GM12873 (cell line): ENCODE data around the gene THAP8.

Source experiments
- TF ChIP-seq, protein P1 (sequence below): IDR thresholded peaks from 2 replicates; pipeline ENCODE4 v1.5.1; 2012; ENCODE audit warnings: low read depth, mild to moderate bottlenecking, moderate library complexity, low read length, control low read depth; ENCODE audit not compliant: insufficient read depth; ENCODE audit errors: missing control alignments

Gene THAP8

DNA sequence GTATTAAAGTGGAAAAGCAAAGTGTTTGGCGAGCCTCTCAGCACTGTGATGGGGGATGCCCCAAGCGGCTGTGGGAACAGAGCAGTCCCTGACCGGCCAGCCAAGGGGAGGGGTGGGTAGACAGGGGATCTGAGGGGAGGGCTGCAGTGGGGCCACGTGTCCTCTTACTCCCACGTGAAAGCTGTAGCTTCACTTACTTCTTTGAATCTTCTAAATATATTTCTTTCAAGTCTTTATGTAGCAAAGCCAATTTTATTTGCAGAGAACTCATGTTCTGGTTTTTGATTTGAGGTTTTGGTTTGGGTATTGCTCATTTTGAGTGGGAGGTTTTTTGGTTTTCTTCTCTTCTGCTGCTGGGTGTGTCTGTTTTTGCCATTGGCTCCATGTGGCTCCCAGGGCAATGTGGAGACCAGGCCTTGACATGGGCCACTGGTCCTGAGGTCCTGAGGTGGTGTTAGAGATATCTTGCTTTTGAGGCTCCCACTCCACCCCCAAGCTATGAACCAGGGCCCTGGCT is 39.1 kb upstream of the THAP8 start:
- TF ChIP-seq, protein P1, sequence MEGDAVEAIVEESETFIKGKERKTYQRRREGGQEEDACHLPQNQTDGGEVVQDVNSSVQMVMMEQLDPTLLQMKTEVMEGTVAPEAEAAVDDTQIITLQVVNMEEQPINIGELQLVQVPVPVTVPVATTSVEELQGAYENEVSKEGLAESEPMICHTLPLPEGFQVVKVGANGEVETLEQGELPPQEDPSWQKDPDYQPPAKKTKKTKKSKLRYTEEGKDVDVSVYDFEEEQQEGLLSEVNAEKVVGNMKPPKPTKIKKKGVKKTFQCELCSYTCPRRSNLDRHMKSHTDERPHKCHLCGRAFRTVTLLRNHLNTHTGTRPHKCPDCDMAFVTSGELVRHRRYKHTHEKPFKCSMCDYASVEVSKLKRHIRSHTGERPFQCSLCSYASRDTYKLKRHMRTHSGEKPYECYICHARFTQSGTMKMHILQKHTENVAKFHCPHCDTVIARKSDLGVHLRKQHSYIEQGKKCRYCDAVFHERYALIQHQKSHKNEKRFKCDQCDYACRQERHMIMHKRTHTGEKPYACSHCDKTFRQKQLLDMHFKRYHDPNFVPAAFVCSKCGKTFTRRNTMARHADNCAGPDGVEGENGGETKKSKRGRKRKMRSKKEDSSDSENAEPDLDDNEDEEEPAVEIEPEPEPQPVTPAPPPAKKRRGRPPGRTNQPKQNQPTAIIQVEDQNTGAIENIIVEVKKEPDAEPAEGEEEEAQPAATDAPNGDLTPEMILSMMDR, result no peak

DNA sequence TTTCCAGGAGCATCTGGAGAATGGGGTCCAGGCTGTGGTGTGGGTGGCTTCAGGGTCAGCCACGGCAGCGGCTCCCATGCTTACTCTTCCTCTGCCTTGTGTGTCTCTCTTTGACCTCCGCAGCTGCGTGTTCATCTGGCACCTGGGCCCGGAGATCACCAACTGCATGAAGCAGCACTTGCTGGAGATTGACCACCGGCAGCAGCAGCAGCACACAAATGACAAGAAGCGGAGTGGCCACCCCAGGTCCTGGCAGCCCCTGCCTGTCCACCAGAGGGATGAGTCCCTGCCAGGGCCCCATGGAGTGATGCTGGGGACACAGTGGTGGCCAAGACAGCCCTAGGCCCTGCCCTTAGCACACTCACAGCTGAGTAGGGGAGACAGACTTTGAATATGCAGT is 38.5 kb upstream of the THAP8 start:
- TF ChIP-seq, protein P1, result no peak

DNA sequence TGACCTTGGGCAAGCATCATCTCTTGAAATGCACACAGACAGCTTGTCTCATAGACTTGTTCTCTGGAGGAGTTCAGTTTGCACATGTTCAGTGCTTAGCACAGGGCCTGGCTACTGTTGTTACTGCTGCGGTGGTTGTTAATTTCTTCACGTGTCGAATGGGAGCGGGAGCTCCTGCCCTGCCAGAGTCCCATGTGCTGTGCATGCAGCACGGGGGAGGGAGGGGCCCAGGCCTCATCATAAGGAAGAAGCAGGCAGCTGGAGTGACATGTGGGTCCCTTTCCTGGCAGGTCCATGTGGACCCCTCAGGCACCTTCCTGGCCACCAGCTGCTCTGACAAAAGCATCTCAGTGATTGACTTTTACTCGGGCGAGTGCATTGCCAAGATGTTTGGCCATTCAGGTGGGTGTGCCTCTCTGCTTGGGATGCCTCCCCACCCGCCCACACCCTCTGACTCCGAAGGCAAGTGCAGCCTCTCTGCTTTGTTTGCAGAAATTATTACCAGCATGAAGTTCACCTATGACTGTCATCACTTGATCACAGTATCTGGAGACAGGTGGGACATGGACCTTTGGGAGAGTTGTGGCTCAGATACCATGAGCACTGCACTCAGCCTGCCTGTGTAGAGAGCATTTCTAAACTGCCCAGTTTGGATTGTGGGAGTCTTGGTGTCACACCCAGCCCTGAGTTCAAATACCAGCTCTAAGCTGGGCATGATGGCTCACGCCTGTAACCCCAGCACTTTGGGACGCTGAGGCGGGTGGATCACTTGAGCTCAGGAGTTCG is 37.0 kb upstream of the THAP8 start:
- TF ChIP-seq, protein P1, result no peak

DNA sequence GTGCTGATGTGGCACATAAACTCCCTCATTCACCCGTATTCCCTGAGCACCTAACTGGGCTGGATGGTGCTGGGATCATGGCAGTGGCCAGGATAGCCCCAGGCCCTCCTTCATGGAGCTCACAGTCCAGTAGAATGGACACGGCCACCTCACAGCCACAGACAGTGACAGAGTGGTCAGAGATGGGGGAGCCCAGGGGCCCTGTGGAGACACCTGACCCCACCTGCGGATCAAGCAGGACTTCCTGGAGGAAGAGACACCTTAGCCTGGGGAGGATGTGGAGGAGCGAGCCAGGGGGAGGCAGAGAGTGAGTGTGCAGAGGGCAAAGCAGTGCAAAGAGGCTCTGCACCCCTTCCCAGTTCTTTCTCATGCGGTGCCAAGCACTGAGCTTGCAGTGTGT is 35.8 kb upstream of the THAP8 start:
- TF ChIP-seq, protein P1, result no peak

DNA sequence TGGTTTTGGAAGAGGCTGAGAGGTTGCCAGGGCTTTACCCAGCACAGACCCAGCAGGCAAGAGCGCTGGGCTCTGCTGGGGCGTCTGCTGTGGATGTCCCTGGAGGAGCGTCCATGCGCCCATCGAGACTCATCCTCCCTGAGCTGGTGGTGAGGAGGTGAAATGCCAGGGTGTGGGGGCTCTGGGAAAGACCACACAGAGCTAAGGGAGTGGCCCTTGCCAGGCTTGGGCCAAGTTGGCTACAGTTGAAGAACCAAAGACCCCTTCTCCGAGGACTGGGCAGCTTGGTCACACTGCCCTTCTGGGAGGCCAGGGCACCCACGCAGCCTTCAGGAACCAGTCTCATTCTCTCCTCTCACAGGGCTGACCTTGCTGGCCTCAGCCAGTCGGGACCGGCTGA is 32.2 kb upstream of the THAP8 start:
- TF ChIP-seq, protein P1, result no peak

DNA sequence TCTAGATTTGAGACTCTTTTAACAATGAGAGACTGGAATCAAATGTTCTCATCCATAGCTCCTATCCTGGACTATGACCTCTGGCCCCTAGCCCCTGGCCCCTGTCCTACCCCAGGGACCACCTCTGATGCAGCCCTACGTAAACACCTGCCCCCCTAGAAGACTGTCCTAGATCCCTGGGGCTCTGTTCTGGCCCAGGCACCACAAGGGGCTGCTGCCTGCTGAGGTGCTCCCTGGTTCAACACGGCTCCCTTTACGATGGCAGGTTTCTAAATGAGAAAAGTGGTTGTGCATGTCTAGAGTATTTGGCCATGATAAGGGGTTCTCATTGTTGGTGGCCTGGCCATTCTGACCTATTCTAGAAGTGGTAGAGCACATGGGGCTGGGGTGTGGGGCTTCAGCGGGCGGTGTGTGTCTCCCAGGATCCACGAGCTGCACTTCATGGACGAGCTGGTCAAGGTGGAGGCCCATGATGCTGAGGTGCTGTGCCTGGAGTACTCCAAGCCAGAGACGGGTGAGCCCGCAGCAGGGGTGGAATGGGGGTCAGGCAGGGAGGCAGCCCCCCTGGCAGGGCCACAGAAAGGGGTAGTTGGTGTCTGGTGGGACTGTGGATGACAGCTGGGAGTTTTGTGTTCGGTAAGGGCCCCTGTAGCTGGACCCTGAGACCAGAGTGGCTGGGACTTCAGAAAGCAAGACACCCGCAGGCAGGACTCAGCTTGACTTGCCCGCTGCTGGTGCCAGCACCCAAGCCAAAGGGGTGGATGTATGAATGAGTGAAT is 30.3 kb upstream of the THAP8 start:
- TF ChIP-seq, protein P1, result no peak

DNA sequence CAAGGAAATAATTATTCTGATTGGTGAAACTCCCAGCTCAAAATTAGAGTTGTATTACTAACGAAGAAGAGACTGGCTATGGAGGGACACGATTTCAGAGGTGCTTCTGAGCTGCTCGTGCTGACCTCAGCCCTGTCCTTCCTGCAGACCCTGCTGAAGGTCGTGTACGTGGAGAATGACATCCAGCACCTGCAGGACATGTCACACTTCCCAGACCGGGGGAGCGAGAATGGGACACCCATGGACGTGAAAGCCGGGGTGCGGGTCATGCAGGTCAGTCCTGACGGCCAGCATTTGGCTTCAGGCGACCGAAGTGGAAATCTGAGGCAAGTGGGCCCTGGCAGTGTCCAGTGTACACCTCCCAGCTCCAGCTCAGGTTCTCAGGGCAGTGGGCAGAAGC is 28.8 kb upstream of the THAP8 start:
- TF ChIP-seq, protein P1, result no peak
